K562 (cell line): ENCODE results near the gene RSPRY1. TPM values are rescaled to one million over a fixed set of nuclear protein-coding genes. Genes with fewer than 3 reads are reported as not detected.
A peak's percentile ranks its signal among the peaks of the same experiment; 100 is the strongest.

Source experiments
- ATAC-seq: fragments of 200-7000 bp; cut with Tn5 transposase; 3 replicates; pipeline ENCODE4 v1.9.1; 2020; ENCODE audit warnings: moderate library complexity
- BruUV-seq: library from RNA; stranded (reverse); fragments of 400-500 nt; replicated peaks from 2 replicates; lab custom pipeline; 2021; lab: Mats Ljungman, UMichigan
- CTCF ChIA-PET: fragments of 300-600 bp; formaldehyde crosslinking; extraction: SDS; loops from one replicate; lab custom pipeline; 2021; ENCODE audit warnings: low intra/inter-chr PET ratio; lab: Yijun Ruan, JAX
- POLR2A ChIA-PET: fragments of 300-600, 350-650 bp; sonication (Branson Sonifier 250); formaldehyde crosslinking; extraction: SDS; loops from one replicate; lab custom pipeline; 2021; ENCODE audit warnings: antibody characterized with exemption, inconsistent platforms; lab: Yijun Ruan, JAX
- DNase-seq, 4 experiments: peaks; one replicate each; pipeline versions ENCODE4 v3.0.0 to v3.0.0-alpha.2; 2011 to 2018; ENCODE audit warnings: low spot score in 3 of 4, mixed read lengths in 3 of 4; ENCODE audit errors: extremely low read depth in 1 of 4
- FAIRE-seq: peaks from 2 replicates; lab custom pipeline; 2011; peaks lifted over from hg19 to GRCh38; lab: Jason Lieb, UNC
- H2AFZ ChIP-seq: 2 replicates; pipeline ENCODE4 v1.6.0; 2011; ENCODE audit warnings: low read depth, low read length, control low read depth, inconsistent platforms
- H3K27ac ChIP-seq: fragments of 200-600 bp; 3 replicates; pipeline ENCODE4 v1.8.0; 2011; ENCODE audit warnings: low read depth, mild to moderate bottlenecking, control low read depth, inconsistent platforms, low read length, moderate library complexity, mixed read lengths; ENCODE audit errors: extremely low read depth
- H3K27me3 ChIP-seq, 2 experiments: fragments of 300-600 bp in 1 of 2; 2 replicates in 1 of 2; 3 replicates in 1 of 2; pipeline versions ENCODE4 v1.6.0 to v1.8.0; 2011; ENCODE audit warnings: inconsistent platforms in 2 of 2, low read length in 2 of 2, mild to moderate bottlenecking in 1 of 2, mixed read lengths in 1 of 2, moderate library complexity in 1 of 2; ENCODE audit not compliant: control insufficient read depth in 2 of 2, insufficient read depth in 2 of 2
- H3K36me3 ChIP-seq: fragments of 300-600 bp; 3 replicates; pipeline ENCODE4 v1.8.0; 2011; ENCODE audit warnings: mild to moderate bottlenecking, low read length, inconsistent platforms; ENCODE audit not compliant: control insufficient read depth, insufficient read depth
- H3K4me1 ChIP-seq, 2 experiments: fragments of 200-600 bp in 1 of 2; replicated peaks in 1 of 2; 2 replicates in 1 of 2; 3 replicates in 1 of 2; pipeline versions ENCODE4 v1.5.1 to v1.8.0; 2011; ENCODE audit warnings: inconsistent platforms in 2 of 2, low read length in 2 of 2, mild to moderate bottlenecking in 1 of 2, mixed read lengths in 1 of 2, moderate library complexity in 1 of 2; ENCODE audit not compliant: control insufficient read depth in 2 of 2, insufficient read depth in 2 of 2
- H3K4me2 ChIP-seq: 2 replicates; pipeline ENCODE4 v1.6.1; 2011; ENCODE audit warnings: low read length, control low read depth, inconsistent platforms, mixed read lengths; ENCODE audit not compliant: insufficient read depth
- H3K4me3 ChIP-seq: fragments of 200-600 bp; sonication (generic), shearing (Covaris generic); 2 replicates; pipeline ENCODE4 v1.5.1; 2016; ENCODE audit warnings: control low read depth, inconsistent platforms
- H3K79me2 ChIP-seq: fragments of 200-600 bp; 3 replicates; pipeline ENCODE4 v1.8.0; 2011; ENCODE audit warnings: low read length, inconsistent platforms; ENCODE audit not compliant: control insufficient read depth, insufficient read depth
- H3K9ac ChIP-seq, 2 experiments: 2 replicates each; pipeline versions ENCODE4 v1.6.0 to v1.6.1; 2011; ENCODE audit warnings: low read depth in 2 of 2, low read length in 2 of 2, control low read depth in 1 of 2, inconsistent platforms in 1 of 2, mild to moderate bottlenecking in 1 of 2, mixed read lengths in 1 of 2; ENCODE audit not compliant: insufficient read depth in 1 of 2
- H3K9me1 ChIP-seq: one replicate; pipeline ENCODE4 v1.6.0; 2011; ENCODE audit warnings: inconsistent platforms, mild to moderate bottlenecking, low read length, moderate library complexity; ENCODE audit not compliant: control insufficient read depth, insufficient read depth
- H3K9me3 ChIP-seq: replicated peaks from 2 replicates; pipeline ENCODE4 v1.5.1; 2011; ENCODE audit warnings: low read depth, low read length, inconsistent platforms; ENCODE audit not compliant: control insufficient read depth, insufficient read depth
- H4K20me1 ChIP-seq: replicated peaks from 2 replicates; pipeline ENCODE4 v1.6.1; 2011; ENCODE audit warnings: low read length, inconsistent platforms, mixed read lengths; ENCODE audit not compliant: control insufficient read depth, insufficient read depth
- CHD1 ChIP-seq: fragments of 200-600 bp; sonication (generic); IDR thresholded peaks from one replicate; pipeline ENCODE4 v1.6.1; 2012; ENCODE audit warnings: mild to moderate bottlenecking, moderate library complexity, low read length, inconsistent platforms
- EGR1 ChIP-seq: fragments of 450-650 bp; conservative IDR thresholded peaks from 2 replicates; pipeline ENCODE4 v1.6.1; 2017; ENCODE audit warnings: mild to moderate bottlenecking
- ETV1 ChIP-seq: fragments of 450-650 bp; conservative IDR thresholded peaks from 2 replicates; pipeline ENCODE4 v1.6.1; 2016; ENCODE audit warnings: missing genetic modification characterization, control low read depth, low read depth, missing compliant biosample characterization
- GABPB1 ChIP-seq: sonication (generic); formaldehyde crosslinking; IDR thresholded peaks from 2 replicates; pipeline ENCODE4 v1.8.0; 2022; ENCODE audit warnings: mild to moderate bottlenecking, missing genetic modification reagents
- NCOA6 ChIP-seq: fragments of 450-650 bp; IDR thresholded peaks from 2 replicates; pipeline ENCODE4 v1.6.1; 2017; ENCODE audit warnings: mild to moderate bottlenecking
- POLR2H ChIP-seq: IDR thresholded peaks from 2 replicates; pipeline ENCODE4 v1.6.1; 2016; ENCODE audit warnings: missing genetic modification characterization, low read depth, mild to moderate bottlenecking, control low read depth, missing compliant biosample characterization, moderate library complexity
- RAD51 ChIP-seq: fragments of 450-650 bp; IDR thresholded peaks from 2 replicates; pipeline ENCODE4 v1.7.1; 2016; ENCODE audit warnings: low read depth, mild to moderate bottlenecking, borderline replicate concordance
- SRSF7 ChIP-seq: fragments of 200-400 bp; formaldehyde crosslinking; optimal IDR thresholded peaks from 2 replicates; pipeline ENCODE3; 2017; ENCODE audit warnings: mild to moderate bottlenecking, low read depth, low read length
- TAF1 ChIP-seq: IDR thresholded peaks from 2 replicates; pipeline ENCODE4 v1.6.1; 2011; ENCODE audit warnings: mild to moderate bottlenecking, low read length, moderate library complexity; ENCODE audit not compliant: insufficient read depth, control insufficient read depth, severe bottlenecking; ENCODE audit errors: extremely low read depth
- TBP ChIP-seq: optimal IDR thresholded peaks from 2 replicates; pipeline ENCODE3; 2011; ENCODE audit warnings: low read depth, low read length, improper control_type of control experiment
- ZNF165 ChIP-seq: fragments of 250-450 bp; sonication (Bioruptor Pico); IDR thresholded peaks from 2 replicates; pipeline ENCODE4 v1.4.0; 2020; ENCODE audit warnings: borderline replicate concordance
- ZNF239 ChIP-seq: fragments of 250-450 bp; sonication (Bioruptor Pico); IDR thresholded peaks from 2 replicates; pipeline ENCODE4 v1.4.0; 2020; ENCODE audit warnings: mild to moderate bottlenecking
- ZNF507 ChIP-seq: conservative IDR thresholded peaks from 2 replicates; pipeline ENCODE4 v1.6.1; 2017; ENCODE audit warnings: missing genetic modification characterization, missing compliant biosample characterization
- WGBS: fragments of 100-300 bp; shearing (Covaris generic); methylation state at CpG from one replicate; pipeline ENCODE4 v1.1.6; 2016; ENCODE audit warnings: low coverage, mixed read lengths; ENCODE audit not compliant: insufficient coverage; ENCODE audit errors: missing lambda C conversion rate; 5-methylcytosine and 5-hydroxymethylcytosine counted together
- in situ Hi-C: fragments of 300-500 bp; cut with MboI; formaldehyde crosslinking; loops from 4 replicates; pipeline ENCODE4 v1.15.0; 2018; ENCODE audit warnings: inconsistent platforms, mixed read lengths
- intact Hi-C: fragments of 100-400 bp; cut with micrococcal nuclease; formaldehyde crosslinking; loops from 2 replicates; pipeline ENCODE4 v1.14.2; 2022
- polyA plus RNA-seq, 8 experiments: library from polyadenylated mRNA; depleted of rRNA in 4 of 8; stranded (reverse) in 5 of 8; unstranded in 3 of 8; fragments of >200 nt; fragmentation: Nextera tagmentation in 2 of 8; fragmentation: Illumina TruSeq in 1 of 8; extraction: Ambion mirVana in 2 of 8; extraction: Trizol in 1 of 8; gene quantifications; 2 replicates each; pipeline versions ENCODE4 v1.2.1 to v1.2.3, GENCODE V29; 2011 to 2014; ENCODE audit warnings: inconsistent platforms in 1 of 8, missing spikeins in 1 of 8
- total RNA-seq, 7 experiments: library from RNA; depleted of rRNA in 6 of 7; stranded (reverse); fragments of >200 nt in 6 of 7; fragmentation: Illumina TruSeq in 2 of 7; extraction: Trizol in 2 of 7; gene quantifications; 2 replicates each; pipeline versions ENCODE4 v1.2.1 to v1.2.3, GENCODE V29; 2011 to 2021; ENCODE audit warnings: low replicate concordance in 1 of 7
- TF ChIP-seq, protein P1 (sequence below): fragments of 200-800 bp; sonication (Bioruptor generic); IDR thresholded peaks from 2 replicates; pipeline ENCODE4 v1.6.1; 2017; ENCODE audit warnings: missing genetic modification characterization, missing compliant biosample characterization
- TF ChIP-seq, protein P2 (sequence below): fragments of 200-800 bp; sonication (Bioruptor generic); IDR thresholded peaks from 2 replicates; pipeline ENCODE4 v1.6.1; 2017; ENCODE audit warnings: missing genetic modification characterization, missing compliant biosample characterization

Gene RSPRY1
- total and polyA plus RNA-seq, 9 of the 15 experiments (the other 6 are each of a cell fraction or from before 2014, with no cell fraction given) = 10.2 to 27.8 (median 20.8) TPM

DNA sequence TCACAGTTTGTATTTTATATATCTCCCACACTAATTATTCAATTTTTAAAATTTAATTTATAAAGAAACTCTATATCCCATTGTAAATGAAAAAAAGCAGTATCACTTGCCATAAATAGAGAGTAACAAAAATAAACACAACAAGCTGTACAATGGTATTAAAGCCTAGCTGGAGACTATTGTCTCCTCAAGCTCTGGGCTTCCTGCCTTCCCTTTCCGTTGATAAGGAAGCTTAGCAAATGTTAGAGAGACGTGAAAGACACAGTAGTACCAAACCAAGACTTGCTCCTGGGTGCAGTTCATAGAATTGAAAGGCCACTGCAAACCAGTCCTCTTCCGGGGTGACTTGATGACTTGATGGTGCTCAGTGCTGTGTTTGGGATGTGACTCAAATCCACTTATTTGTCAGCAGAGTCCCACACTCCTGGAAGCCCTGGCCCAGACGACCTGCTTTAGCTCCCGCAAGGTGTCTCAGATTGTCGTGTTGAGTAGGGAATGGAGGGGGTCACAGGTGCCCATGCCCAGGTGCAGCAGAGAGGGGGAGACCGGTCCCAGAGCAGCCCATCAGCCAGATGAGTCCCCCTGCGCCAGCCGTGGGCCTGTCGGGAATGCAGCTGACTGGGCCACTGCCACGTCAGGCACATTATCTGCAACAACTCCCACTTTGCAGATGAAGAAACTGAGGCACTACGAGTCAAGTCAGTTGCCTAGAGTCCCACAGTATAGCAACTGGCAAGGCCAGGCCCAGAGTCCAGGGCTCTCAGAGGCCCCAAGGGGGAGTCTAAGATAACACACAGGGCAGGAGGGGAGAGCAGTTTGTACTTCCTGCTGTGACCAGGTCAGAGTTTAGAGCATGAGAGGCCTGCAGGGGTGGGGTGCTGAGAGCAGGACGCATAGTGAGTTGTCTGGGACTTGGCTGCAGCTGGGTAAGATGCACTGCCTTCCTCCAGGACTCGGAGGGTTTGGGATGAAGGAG is 40.8 kb upstream of the RSPRY1 start (continued):
- TF ChIP-seq ETV1 (peak; percentile 27; the same call in 1 of the 2 replicates), NCOA6 (no peak), TBP (no peak), TAF1 (no peak), ZNF507 (no peak), CHD1 (no peak)
- TF ChIP-seq, protein P1, sequence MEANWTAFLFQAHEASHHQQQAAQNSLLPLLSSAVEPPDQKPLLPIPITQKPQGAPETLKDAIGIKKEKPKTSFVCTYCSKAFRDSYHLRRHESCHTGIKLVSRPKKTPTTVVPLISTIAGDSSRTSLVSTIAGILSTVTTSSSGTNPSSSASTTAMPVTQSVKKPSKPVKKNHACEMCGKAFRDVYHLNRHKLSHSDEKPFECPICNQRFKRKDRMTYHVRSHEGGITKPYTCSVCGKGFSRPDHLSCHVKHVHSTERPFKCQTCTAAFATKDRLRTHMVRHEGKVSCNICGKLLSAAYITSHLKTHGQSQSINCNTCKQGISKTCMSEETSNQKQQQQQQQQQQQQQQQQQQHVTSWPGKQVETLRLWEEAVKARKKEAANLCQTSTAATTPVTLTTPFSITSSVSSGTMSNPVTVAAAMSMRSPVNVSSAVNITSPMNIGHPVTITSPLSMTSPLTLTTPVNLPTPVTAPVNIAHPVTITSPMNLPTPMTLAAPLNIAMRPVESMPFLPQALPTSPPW = 0 out of 2 replicates have a peak, but pooled peaks have one; percentile 10

DNA sequence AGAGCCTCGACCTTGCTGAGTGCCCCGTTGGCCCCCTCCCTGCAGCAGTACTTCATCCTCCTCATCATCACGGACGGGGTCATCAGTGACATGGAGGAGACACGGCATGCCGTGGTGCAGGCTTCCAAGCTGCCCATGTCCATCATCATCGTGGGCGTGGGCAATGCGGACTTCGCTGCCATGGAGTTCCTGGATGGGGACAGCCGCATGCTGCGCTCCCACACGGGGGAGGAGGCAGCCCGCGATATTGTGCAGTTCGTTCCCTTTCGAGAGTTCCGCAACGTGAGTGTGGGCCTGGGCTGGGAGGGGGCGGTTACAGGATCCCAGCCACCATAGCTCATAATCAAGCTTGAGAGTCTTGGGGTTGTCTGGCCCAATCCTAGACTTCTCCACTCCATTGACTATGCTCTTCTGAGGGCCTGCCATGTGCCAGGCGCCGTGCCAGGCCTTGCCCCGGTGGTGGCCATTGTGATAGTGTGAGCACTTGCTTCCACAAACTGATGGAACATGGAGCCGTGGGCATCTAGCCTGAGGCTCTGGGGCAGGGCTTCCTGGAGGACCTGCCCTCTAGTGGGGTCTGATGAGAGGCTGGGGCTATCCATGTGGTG is 40.0 kb upstream of the RSPRY1 start:
- ATAC-seq = peak; percentile 41
- Histone ChIP-seq H2AFZ (peak overlapping the region; percentile 78), H3K9me3 (no peaks in the 10 kb centered on the region), H3K79me2 (no peaks in the 10 kb centered on the region), H3K4me3 (no peak overlapping the region), H3K9ac (peak overlapping the region in 1 of 2 experiments; percentile 29; a peak in 1 of 4 replicates), H3K27me3 (no peaks in the 10 kb centered on the region), H3K27ac (peak overlapping the region; percentile 23; the same call in 1 of the 3 replicates), H3K4me1 (peaks cover 25 to 33% of the 10 kb centered on the region in 2 experiments), H4K20me1 (no peaks in the 10 kb centered on the region), H3K36me3 (no peaks in the 10 kb centered on the region), H3K4me2 (peak overlapping the region; percentile 50), H3K9me1 (no peaks in the 10 kb centered on the region)
- ChIA-PET CTCF (no interaction called here), POLR2A (no interaction called here)
- 56% methylated on average over 22 of the region's 24 CpGs for WGBS
- FAIRE-seq = no peak
- BruUV-seq = no TSS peak
- intact Hi-C loops (no loop called here), in situ Hi-C loops (no loop called here)
- DNase-seq = peak in 1 of 4 experiments; percentile 40
- TF ChIP-seq EGR1 (0 out of 2 replicates have a peak, but pooled peaks have one; percentile 7), SRSF7 (no peak), ZNF239 (CRISPR knock-in tag) (no peak), RAD51 (no peak), GABPB1 (0 out of 2 replicates have a peak, but pooled peaks have one; percentile 8), ZNF165 (no peak), POLR2H (tag) (no peak)
- TF ChIP-seq, protein P2, sequence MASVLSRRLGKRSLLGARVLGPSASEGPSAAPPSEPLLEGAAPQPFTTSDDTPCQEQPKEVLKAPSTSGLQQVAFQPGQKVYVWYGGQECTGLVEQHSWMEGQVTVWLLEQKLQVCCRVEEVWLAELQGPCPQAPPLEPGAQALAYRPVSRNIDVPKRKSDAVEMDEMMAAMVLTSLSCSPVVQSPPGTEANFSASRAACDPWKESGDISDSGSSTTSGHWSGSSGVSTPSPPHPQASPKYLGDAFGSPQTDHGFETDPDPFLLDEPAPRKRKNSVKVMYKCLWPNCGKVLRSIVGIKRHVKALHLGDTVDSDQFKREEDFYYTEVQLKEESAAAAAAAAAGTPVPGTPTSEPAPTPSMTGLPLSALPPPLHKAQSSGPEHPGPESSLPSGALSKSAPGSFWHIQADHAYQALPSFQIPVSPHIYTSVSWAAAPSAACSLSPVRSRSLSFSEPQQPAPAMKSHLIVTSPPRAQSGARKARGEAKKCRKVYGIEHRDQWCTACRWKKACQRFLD (CRISPR knock-in tag) = 0 out of 2 replicates have a peak, but pooled peaks have one; percentile 19
- TF ChIP-seq, protein P1 = 0 out of 2 replicates have a peak, but pooled peaks have one; percentile 9
